ENCODE measurements around the gene TMEM141.

DNA sequence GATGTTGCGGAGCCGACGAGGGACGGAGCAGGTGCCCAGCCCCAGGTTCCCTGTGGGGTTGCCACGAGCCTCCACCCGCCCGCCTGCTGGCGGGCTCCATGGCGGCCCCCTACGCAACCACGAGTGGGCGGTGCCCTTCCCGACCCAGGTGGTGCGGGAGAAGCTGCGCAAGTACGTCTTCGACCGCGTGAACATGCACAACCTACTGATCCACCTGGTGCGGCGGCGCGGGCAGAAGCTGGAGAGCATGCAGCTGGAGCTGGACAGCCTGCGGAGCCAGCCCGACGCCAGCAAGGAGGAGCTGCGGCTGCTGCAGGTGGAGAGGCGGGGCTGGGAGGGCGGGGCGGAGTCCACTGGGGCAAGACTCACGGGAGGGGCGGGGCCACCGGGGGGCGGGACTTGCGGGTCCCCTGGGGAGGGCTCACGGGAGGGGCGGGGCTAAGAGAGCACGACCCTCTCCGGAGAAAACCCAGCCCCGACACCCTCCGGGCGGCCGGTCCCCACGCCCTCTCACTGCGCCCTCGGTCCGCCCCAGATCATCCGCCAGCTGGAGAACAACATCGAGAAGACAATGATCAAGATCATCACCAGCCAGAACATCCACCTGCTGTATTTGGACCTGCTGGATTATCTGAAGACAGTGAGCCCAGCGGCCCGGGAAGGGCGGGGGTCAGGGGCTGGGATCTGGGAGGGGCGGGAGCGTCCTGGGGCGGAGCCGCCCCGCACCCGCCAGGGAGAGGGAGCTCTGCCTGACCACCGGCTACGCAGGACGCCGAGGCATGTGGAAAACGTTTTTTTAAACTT is 8.9 kb downstream of the TMEM141 start:
- TF ChIP-seq, protein P1, sequence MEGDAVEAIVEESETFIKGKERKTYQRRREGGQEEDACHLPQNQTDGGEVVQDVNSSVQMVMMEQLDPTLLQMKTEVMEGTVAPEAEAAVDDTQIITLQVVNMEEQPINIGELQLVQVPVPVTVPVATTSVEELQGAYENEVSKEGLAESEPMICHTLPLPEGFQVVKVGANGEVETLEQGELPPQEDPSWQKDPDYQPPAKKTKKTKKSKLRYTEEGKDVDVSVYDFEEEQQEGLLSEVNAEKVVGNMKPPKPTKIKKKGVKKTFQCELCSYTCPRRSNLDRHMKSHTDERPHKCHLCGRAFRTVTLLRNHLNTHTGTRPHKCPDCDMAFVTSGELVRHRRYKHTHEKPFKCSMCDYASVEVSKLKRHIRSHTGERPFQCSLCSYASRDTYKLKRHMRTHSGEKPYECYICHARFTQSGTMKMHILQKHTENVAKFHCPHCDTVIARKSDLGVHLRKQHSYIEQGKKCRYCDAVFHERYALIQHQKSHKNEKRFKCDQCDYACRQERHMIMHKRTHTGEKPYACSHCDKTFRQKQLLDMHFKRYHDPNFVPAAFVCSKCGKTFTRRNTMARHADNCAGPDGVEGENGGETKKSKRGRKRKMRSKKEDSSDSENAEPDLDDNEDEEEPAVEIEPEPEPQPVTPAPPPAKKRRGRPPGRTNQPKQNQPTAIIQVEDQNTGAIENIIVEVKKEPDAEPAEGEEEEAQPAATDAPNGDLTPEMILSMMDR (IDR thresholded peaks at IDR 0.05 in 4 of 5, conservative IDR thresholded peaks at IDR 0.05 in 1 of 5), result no peak
- TF ChIP-seq POLR2A (IDR thresholded peaks at IDR 0.05), result no peak
